Kidney glomerular epithelial cell (primary cell): Measurements from ENCODE around the gene MACROD2.

Experiments
- DNase-seq: peaks from one replicate; lab custom pipeline; 2025; lab: John Stamatoyannopoulos, UW

Gene MACROD2

DNA sequence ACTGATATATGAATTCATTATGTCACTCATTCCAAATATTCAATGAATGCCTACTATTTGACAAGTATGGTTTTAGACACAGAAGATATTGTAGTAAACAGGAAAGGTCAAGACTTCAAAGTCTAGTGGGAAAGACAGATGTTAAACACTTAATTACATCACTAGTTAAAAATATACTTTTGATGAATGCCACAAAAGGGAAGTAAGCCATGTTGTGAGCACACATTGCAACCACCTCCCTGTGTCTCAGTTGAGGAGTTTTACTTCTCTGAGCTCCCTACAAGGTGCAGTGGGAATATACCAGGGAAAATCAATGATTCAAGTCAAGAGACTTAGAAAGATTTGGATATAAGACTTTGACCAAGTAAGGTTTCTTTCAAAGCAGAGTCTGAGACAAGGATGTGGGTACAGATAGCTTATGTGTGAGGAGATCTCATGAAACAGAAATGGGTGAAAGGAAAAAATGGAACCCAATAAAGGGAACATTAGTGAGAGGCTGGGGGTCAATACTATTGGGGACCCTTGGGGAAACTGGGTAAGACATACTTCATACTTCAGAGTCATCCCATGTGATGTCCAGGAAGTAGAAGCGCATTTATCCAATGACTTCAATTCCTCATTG, 2074.2 kb downstream of the MACROD2 start:
- DNase-seq = no peak

DNA sequence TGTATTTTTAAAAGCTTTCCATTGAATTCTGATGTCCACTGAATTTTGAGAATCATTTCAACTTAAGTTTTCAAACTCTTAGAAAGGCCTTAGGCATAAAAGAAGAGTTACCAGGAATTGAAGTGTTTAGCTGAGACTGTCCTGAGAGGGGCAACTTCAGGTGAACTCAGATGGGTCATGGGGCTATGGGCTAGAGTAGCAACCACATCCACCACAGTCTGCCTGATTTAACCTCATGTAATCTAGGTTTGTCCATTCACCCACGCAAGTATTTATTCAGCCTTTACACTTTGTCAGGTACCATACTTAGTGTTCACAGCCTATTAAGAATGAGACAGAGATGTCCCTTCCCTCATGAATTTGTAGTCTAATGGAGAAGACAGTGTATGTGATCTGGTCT, 2076.9 kb downstream of the MACROD2 start:
- DNase-seq = no peak

DNA sequence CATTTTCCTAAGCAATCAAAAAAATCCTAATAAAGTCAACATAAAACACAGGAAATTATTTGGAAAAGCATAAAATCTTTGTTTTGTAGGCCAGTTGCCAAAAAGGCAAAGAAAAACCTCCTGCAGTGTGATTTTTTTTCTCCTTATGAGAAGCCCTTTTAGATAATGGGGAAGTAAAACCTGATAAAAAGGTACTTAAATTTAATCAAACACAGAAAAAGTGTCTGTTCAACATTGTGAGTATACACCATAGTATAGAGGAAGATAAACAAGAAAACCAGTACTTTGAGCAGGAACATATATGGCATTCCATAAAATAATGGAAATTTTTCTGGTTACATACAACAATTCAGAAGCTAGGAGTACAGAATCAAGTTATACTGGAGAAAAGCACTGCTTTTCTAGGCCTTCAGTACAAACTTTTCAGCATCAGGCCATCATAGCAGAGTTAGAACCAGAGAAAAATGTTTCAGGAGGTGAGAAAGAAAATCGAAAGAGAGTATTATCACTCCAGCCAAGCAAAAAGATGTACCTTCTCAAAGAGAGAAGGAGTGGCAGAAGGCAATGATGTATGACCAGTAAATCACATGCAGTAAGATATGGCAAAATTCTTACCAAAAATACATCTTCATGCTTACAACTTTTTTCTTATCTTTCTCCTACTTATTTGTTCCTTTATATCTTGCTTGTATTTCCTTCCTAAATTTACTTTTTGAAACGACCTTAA, 2083.0 kb downstream of the MACROD2 start:
- DNase-seq = no peak

DNA sequence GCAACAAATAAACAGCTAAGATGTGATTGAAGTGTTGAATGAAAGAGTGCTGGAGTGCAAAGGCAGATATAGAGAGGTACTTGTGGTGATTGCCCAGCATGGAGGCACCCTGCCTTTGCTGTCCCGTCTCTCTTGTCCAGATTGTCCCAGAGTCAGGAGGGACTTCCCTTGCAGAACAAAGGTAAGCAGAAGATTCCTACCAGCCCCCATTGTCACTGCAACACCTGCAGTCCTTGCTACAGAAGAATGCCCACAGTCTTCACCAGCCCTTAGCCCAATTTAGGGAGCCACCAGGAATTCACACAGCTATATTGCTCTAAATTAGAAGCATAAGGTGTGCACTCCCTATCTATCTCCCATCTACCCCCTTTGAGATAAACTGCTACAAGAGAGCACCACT, 2086.1 kb downstream of the MACROD2 start:
- no peak for DNase-seq

DNA sequence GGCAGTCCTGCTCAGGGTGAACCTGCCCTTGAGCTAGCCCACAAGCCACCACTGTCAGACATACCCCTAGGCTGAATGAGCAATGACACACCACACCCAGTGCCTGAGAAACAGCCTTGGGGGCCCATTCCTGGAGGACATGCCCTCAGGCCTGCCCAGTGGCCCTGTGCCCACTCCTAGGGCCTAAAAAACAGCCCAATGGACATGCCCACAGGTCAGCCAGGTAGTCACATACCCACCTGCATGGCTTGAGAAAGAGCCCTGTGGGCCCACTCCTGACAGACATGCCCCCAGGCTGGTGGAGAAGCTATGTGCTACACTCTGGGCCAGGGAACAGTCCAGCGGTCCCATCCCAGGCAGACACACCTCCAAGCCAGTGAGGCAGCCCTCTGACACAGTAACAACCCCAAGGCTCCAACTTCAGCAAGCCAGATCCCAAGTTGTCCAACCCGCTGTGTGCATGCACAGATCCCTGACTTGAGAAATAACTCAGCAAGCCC, 2086.8 kb downstream of the MACROD2 start:
- no peak for DNase-seq

DNA sequence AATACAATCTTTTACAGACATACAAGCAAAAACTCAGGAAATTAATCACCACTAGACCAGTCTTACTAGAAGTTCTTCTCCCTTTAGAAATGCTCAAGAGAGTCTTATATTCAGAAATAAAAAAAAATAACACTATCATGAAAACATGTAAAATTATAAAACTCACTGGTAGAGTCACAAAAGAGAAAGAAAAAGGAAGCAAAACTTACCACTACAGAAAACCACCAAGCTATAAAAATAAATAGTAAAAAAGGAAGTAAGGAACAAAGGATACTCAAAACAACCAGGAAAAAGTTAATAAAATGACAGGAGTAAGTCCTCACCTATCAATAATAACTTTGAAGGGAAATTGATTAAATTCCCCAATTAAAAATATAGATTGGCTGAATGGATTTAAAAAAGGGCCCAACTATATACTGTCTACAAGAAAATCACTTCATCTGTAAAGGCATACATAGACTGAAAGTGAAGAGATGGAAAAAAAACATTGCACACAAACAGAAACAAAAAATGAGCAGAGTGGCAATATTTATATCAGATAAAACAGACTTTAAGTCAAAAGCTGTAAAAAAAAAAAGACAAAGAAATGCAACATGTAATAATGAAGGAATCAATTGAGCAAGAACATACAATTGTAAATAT, 2088.4 kb downstream of the MACROD2 start:
- no peak for DNase-seq

DNA sequence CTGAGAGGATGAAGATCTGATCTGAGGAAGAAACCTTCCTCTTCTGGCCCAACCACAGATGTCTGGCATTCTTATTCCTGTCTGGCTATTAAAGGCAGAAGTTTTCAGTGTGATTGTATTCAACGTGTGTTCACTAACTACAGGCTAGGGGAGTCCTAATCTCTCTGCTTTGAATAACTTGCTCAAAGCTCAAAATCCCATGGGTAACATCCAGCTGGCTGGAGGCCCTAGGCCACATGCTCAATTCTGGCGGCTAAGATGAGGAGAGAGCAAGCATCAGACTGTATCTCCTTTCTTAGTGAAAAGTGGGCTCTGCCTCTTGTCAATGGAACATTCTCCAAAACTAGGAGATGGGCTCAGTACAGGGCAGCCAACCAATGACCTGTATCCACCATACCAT, 2099.9 kb downstream of the MACROD2 start:
- no peak for DNase-seq

DNA sequence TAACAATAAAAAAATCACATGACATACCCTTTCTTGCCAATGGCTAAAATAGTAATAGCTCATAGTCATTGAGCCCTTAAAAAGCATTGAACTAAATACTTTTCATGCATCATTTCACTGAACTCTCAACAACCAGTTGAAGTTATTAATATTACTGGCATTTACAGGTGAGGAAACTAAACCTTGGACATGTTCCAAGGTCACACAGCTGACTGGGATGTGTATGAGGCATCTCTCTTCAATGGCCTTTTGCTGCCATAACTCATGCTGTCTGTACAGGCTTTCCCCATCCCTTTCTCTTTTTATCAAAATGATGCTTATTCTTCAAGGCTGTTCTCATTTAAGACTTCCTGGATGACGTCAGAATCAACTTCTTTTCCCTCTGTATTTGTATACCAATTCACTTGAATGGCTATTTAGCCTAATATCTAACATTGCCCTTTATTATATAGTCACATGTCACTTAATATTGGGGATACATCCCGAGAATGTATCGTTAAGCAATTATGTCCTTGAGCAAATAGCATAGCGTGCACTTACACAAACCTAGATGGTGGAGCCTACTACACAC, 2101.5 kb downstream of the MACROD2 start:
- DNase-seq = no peak

DNA sequence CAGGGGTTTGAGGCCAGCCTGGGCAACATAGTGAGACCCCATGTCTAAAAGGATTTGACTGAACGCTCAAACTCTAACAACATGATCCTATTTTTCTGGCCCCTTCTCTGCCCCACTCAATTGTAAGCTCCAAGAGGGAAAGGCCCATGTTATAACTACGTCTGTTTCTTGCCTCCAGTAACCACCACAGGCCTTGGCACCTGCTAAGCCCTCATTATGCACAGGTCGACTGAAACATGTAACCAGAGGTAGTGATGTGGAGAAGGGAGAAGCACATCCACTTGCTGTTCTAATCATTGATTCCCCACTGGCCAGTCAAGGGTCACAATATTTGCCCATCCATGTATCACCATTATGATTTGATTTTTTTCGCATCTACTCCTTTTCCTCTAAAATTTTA, 2102.5 kb downstream of the MACROD2 start:
- no peak for DNase-seq

DNA sequence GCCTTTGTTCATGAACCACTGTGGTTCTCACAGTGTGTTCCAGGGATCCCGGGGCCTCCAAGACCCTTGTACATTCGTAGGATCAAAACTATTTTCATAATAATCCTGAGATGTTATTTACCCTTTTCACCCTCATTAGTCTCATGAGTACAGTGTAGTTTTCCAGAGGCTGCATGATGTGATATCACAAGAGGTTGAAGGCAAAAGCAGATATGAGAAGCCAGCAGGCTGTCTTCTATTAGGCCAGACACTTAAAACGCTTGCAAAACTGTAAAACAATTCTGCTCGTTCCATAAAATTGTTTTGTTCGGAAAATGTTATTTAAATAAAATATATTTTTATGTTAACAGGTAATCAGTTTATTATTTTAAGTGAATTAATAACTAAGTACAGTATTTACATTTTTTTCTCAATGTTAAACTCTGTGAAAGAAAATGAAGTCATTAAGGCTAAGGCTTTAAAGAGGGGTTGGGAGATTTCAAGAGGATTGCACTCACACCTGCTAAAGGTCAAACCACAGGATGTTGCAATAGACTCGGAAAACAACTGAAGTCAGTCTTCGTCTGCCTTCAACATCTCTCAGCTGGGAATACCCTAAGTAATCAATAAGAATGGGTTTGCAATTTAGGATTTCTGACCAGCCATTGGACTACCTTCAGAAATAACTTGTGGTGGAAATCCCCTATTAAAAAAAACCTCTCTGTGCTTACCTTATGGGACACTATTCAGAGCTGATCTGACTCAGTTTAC, 2103.7 kb downstream of the MACROD2 start:
- DNase-seq = no peak

DNA sequence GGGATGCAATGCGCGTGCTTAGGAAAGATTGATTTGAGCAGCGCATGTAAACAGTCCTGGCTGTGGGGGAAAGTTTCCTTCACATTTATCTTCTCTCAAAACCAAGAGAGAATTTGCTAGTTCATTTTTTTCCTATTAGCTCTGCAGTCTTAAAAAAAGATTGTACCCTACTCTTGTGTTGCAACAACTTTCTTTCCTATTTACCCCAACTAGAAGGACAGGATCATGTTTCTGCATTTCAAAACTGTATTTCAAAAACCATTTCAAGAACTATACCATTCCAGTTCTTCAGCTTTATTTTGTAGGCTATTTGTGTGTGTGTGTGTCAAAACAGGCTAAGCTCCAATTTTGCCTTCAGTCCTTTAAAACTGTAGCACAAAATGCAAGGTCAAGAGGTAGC, 2104.8 kb downstream of the MACROD2 start:
- no peak for DNase-seq

DNA sequence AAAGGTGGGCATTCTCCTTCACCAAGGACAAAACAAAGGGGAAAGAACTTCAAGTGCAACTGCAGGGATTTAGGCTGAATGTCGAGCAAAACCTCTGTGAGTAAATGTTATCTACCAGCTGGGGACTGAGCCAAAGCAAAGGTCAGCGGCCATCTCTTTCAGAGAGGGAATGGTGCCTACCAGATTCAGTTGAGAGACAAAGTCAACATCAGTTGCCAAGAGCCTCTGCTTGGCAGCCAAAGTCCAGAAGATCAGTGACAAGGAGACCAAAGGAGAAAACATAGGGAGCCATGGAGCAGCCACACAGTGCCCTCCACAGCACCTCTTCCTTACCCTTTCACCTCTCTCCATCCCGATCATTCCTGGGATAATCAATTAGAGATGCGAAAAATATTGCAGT, 2105.5 kb downstream of the MACROD2 start:
- no peak for DNase-seq
